Measurements from ENCODE around the gene GARIN1A.
"Not testable (repeated sequence)": the region's sequence is repeated elsewhere in the genome, so short reads cannot be mapped to it uniquely, and the experiment has no call there.

The GARIN1A gene

DNA sequence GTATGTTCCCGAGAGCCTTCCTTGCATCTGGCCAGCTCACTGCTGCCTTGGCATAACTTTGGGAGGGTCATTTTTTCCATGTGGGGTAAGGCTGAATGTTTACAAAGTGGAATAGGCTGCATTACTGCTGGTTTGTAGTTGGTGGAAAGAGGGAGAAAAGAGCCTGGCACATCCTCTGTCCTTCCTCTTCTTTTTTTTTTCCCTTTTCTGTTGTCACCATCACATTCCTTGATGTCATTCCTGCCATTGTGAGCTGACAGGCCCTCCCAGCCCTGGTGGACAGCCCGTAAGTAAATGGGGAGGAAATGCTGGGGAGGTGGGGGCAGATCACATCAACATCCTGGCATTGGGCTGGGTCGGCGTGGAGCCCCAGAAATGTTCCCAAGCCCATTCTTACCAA is at the start of gene GARIN1A:
GARIN1A (plus strand) TSS at position 301 of the 400 bp plus-strand sequence. CDS start 106 bp downstream, outside the sequence.
- DNase-seq = no peak

- not testable (repeated sequence) for DNase-seq
These were observed 45.0 kb upstream of the GARIN1A start for GRCh38 chr7:128627124-128627523.

- DNase-seq = not testable (repeated sequence)
These were observed 38.2 kb upstream of the GARIN1A start for GRCh38 chr7:128633915-128634314.

- DNase-seq = not testable (repeated sequence)
These were observed 26.9 kb upstream of the GARIN1A start for GRCh38 chr7:128645206-128645605.

GRCh38 chr7:128645844-128646243 is 26.2 kb upstream of the GARIN1A start:
- not testable (repeated sequence) for DNase-seq

GRCh38 chr7:128646877-128647276 is 25.2 kb upstream of the GARIN1A start:
- not testable (repeated sequence) for DNase-seq

GRCh38 chr7:128651096-128651495 is 21.0 kb upstream of the GARIN1A start:
- DNase-seq = not testable (repeated sequence)

DNA sequence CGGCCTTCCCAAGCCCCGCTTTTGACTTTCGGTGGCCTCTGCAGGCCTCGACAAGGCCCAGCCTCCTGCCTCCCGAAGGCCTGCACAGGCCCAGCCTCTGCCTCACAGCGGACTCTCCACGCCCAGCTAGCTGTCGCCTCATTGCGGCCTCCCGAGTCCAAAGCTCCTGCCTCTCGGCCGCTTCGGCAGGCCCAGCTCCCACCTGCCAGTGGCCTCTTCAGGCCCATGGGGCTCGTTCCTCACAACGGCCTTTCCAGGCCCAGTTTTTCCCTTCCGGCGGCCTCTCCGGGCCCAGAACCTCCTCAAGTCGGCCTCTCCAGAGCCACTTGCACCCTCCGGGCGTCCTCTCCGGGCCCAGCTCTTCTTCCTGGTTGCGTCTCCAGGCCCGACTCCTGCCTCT is 19.5 kb upstream of the GARIN1A start:
- not testable (repeated sequence) for DNase-seq

DNA sequence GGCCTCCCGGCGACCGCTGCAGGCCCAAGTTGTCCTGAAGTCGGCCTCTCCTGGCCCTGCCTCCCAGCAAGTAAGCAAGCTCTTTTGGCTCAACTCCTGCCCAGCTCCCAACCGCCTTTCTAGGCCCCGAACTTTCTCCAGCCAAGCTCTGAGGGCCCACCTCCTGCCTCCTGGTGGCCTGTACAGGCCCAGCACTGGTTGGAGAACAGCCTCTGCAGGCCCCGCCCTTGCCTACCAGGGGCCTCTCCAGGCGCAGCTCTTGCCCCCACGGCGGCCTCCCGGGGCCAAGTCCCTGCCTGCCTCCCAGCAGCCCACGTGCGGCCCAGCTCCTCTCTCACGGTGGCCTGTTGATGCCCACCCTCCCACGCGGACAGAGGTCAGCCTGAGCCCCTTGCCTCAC is 18.9 kb upstream of the GARIN1A start:
- DNase-seq = not testable (repeated sequence)

GRCh38 chr7:128654080-128654479 is 18.0 kb upstream of the GARIN1A start:
- not testable (repeated sequence) for DNase-seq

DNA sequence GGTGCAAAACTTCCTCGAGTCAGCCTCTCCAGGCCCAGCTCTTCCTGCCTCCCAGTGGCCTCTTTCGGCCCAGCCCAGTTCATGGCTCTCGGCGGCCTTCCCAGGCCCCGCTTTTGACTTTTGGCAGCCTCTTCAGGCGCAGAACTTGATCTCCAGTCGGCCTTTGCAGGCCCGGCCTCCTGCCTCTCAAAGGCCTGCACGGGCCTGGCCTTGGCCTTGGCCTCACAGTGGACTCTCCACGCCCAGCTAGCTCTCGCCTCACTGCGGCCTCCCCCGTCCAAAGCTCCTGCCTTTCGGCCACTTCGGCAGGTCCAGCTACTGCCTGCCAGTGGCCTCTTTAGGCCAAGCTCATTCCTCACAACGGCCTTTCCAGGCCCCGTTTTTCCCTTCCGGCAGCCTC is 17.6 kb upstream of the GARIN1A start:
- not testable (repeated sequence) for DNase-seq

DNA sequence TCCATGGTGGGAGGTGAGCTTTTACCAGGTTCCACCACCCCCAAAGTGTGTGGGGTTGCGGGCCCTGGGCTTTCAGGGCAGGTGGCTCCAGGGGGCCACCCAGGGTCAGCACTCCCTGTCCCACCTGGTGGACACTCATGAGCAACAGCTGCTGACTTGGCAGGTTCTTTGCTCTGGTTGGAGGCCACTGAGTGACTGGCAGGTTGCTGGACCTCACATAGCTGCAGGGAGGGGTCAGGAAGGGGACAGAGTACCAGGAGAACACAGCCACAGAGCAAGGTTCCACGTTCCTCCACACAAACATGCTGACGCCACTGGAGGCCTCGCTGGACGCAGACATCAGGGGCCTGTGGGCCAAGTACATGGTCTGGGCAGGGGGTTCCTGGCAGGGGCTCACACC is 13.7 kb upstream of the GARIN1A start:
- DNase-seq = not testable (repeated sequence)

- no peak for DNase-seq
These were observed 11.5 kb upstream of the GARIN1A start for GRCh38 chr7:128660596-128660995.

DNA sequence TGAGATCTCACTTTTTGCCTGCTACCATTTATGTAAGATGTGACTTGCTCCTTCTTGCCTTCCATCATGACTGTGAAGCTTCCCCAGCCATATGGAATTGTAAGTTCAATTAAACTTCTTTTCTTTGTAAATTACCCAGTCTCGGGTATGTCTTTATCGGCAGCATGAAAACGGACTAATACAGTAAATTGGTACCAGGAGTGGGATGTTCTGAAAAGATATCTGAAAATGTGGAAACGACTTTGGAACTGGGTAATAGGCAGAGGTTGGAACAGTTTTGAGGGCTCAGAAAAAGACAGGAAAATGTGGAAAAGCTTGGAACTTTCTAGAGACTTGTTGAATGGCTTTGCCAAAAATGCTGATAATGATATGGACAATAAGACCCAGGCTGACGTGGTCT is 10.6 kb upstream of the GARIN1A start:
- DNase-seq = no peak

DNA sequence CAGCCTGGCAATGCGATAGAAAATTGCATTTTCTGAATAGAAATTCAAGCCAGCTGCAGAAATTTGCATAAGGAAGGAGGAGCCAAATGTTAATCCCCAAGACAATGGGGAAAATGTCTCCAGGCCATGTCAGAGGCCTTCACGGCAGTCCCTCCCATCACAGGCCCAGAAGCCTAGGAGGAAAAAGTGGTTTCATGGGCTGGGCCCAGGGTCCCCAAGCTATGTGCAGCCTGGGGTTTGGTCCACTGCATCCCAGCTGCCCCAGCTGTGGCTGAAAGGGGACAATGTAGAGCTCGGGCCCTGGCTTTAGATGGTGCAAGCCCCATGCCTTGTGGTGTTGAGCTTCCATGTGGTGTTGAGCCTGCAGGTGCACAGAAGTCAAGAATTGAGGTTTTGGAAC is 10.0 kb upstream of the GARIN1A start:
- DNase-seq = no peak

DNA sequence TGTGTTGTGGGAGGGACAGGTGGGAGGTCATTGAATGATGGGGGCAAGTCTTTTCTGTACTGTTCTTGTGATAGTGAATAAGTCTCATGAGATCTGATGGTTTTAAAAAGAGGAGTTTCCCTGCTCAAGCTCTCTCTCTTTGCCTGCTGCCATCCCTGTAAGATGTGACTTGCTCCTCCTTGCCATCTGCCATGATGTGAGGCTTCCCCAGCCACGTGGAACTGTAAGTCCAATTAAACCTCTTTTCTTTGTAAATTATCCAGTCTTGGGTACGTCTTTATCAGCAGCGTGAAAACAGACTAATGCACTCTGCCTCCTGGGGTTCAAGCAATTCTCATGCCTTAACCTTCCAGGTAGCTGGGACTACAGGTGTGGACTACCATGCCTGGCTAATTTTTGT is 8.9 kb upstream of the GARIN1A start:
- DNase-seq = not testable (repeated sequence)

DNA sequence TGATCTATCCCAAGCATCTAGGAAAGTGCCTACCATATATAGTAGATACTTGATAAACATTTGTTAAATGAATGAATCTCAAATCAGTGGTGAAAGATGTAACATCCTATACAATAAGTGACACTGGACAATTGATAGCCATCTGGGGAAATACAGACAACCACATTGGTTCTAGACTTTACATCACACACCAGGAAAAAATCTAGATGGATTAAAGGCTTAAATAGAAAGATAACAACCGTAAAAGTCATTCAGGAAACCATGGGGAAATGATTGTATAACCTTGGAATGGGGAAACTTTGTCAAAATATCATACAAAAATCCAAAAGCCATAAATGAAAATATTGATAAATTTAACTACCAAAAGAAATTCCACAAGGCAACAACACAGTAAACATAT is 7.0 kb upstream of the GARIN1A start:
- DNase-seq = no peak

- DNase-seq = no peak
These were observed 5.9 kb upstream of the GARIN1A start for GRCh38 chr7:128666200-128666599.

GRCh38 chr7:128672927-128673517 is 930 bp downstream of the GARIN1A start:
- DNase-seq = no peak

- no peak for DNase-seq
These were observed 1.5 kb downstream of the GARIN1A start for GRCh38 chr7:128673571-128673970.

GRCh38 chr7:128676665-128677064 is 4.6 kb downstream of the GARIN1A start:
- no peak for DNase-seq

DNA sequence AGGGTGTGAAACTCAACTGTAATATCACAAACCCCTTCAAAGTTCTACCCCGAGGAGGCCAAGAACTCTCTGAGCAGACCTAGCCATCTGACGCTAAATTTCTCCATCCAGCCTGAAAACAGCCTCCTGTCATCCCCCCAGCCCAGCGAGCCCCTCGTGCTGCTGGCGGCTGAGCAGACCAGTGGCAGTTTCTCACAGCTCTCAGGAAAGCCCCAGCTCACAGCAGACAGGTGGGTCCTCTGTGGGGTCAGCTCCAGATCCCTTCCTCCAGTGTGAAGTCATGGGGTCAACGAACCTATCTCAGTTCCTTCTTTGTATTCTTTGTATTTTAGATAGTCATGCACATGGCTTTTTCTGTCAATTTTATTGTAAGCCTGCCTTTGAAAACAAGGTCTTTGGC is 7.8 kb downstream of the GARIN1A start:
- DNase-seq = no peak

DNA sequence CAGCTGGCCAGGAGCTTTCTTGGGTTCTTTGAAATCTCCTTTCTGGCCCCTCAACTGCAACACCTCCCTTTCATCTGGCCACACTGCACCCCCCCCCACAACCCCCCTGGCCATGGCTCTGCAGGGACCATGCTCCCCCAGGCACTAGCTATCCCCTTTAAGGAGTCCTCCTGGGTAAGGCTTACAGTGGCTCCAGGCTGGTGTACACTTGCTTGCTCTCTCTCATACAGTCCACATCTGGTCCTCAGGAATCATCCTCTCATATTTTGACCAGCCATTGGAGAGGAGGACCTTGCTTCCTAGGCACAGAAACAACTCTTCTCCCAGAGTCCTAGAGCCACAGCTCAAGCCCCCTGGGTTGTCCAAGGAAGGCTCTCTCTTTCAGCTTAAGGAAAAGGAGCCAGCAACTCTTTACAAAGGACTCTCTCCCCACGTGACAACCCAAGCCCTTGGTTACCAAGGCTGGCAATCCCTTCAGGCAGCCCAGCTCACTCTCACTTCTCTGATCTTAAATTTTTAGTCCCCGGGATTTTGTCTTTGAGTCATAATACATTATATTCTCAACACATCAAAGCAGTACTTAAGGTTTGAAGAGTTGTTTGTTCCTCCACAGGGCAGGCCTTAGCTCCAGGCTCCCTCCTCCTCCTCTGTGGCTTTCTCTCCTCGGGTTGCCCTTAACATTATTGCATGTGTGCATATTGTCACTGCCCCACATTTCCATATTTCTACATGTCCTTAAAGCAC is 9.9 kb downstream of the GARIN1A start:
- DNase-seq = no peak

DNA sequence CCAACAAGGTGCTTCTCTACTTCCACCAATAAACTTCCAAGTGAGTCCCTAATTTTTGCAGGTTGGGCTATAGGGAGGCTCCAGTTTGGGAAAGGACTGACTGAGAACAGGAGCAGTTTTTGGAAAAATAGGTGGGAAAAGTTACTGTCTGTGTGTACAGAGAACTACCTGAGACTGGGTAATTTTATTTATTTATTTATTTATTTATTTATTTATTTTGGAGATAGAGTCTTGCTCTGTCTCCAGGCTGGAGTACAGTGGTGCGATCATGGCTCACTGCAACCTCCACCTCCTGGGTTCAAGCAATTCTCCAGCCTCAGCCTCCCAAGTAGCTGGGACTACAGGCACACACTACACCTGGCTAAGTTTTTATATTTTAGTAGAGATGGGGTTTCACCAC is 11.2 kb downstream of the GARIN1A start:
- not testable (repeated sequence) for DNase-seq

DNA sequence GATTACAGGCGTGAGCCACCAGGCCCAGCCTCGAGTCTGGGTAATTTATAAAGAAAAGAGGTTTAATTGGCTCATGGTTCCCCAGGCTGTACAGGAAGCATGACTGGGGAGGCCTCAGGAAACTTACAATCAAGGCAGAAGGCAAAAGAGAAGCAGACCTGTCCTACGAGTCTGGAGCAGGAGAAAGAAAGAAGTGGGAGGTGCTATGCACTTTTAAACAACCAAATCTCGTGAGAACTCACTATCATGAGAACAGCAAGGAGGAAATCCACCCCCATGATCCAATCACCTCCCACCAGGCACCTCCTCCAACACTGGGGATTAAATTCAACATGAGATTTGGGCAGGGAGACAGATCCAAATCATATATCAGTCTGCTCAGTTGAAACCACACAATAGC is 11.6 kb downstream of the GARIN1A start:
- not testable (repeated sequence) for DNase-seq
